HCT116 (cell line): ENCODE measurements around the gene GIGYF1. TPM values are rescaled to one million over a fixed set of nuclear protein-coding genes. Genes with fewer than 3 reads are reported as not detected.

Source experiments
- ATAC-seq: fragments of 200-7000 bp; cut with Tn5 transposase; 2 replicates; pipeline ENCODE4 v1.9.1; 2020; ENCODE audit warnings: mild to moderate bottlenecking, moderate library complexity
- BruUV-seq: library from RNA; stranded (reverse); fragments of 400-500 nt; replicated peaks from 2 replicates; lab custom pipeline; 2021; lab: Mats Ljungman, UMichigan
- CTCF ChIA-PET: fragments of 300-600 bp; sonication (Branson Sonifier 250); formaldehyde crosslinking; loops from one replicate; lab custom pipeline; 2021; ENCODE audit warnings: antibody characterized with exemption; lab: Charles Lee
- POLR2A ChIA-PET: fragments of 300-600, 350-600 bp; sonication (Branson Sonifier 250); formaldehyde crosslinking; loops from one replicate; lab custom pipeline; 2021; ENCODE audit warnings: antibody characterized with exemption; lab: Charles Lee
- RAD21 ChIA-PET, 2 experiments: fragments of 300-600 bp; sonication (Branson Sonifier 250); formaldehyde crosslinking; loops; one replicate each; lab custom pipeline; 2023; ENCODE audit warnings: low total read pairs in 2 of 2; ENCODE audit not compliant: uncharacterized antibody in 2 of 2, unreplicated experiment in 2 of 2, low non-redundant PET in 1 of 2; lab: Charles Lee
- DNase-seq: peaks from one replicate; pipeline ENCODE4 v3.0.0-alpha.2; 2010; ENCODE audit warnings: low read depth, low spot score
- H2AFZ ChIP-seq: fragments of 200-600 bp; shearing (Covaris generic), sonication (generic); 2 replicates; pipeline ENCODE4 v1.6.1; 2017; ENCODE audit warnings: low read depth, mixed run types, mixed read lengths, antibody characterized with exemption, low read length; ENCODE audit not compliant: poor library complexity, severe bottlenecking
- H3K27ac ChIP-seq: 2 replicates; pipeline ENCODE4 v1.5.1; 2012; ENCODE audit warnings: low read depth, low read length
- H3K27me3 ChIP-seq: fragments of 200-600 bp; sonication (generic); 2 replicates; pipeline ENCODE4 v1.6.1; 2016; ENCODE audit warnings: mixed run types, low read length, mixed read lengths; ENCODE audit not compliant: insufficient read depth
- H3K36me3 ChIP-seq, 2 experiments: fragments of 200-500 bp in 1 of 2; fragments of 200-600 bp in 1 of 2; sonication (Bioruptor generic) in 1 of 2; sonication (generic) in 1 of 2; 2 replicates each; pipeline versions ENCODE4 v1.5.1 to v1.6.1; 2014 to 2016; ENCODE audit warnings: low read length in 2 of 2, inconsistent platforms in 1 of 2, mixed read lengths in 1 of 2, mixed run types in 1 of 2; ENCODE audit not compliant: insufficient read depth in 2 of 2, control insufficient read depth in 1 of 2
- H3K4me1 ChIP-seq, 2 experiments: fragments of 200-600 bp in 1 of 2; sonication (generic) in 1 of 2; 2 replicates each; pipeline versions ENCODE4 v1.5.1 to v1.6.1; 2012 to 2017; ENCODE audit warnings: low read length in 2 of 2, inconsistent platforms in 1 of 2, mild to moderate bottlenecking in 1 of 2, mixed read lengths in 1 of 2, mixed run types in 1 of 2, moderate library complexity in 1 of 2; ENCODE audit not compliant: insufficient read depth in 2 of 2, control insufficient read depth in 1 of 2
- H3K4me2 ChIP-seq: fragments of 200-600 bp; sonication (generic); 2 replicates; pipeline ENCODE4 v1.6.1; 2017; ENCODE audit warnings: mixed run types, low read length, mixed read lengths
- H3K4me3 ChIP-seq, 2 experiments: fragments of 200-600 bp in 1 of 2; sonication (generic) in 1 of 2; replicated peaks in 1 of 2; 2 replicates each; pipeline ENCODE4 v1.5.1; 2011 to 2016; ENCODE audit warnings: low read length in 2 of 2, control low read depth in 1 of 2, low read depth in 1 of 2, mild to moderate bottlenecking in 1 of 2, mixed read lengths in 1 of 2, mixed run types in 1 of 2
- H3K79me2 ChIP-seq: fragments of 200-600 bp; sonication (generic); 2 replicates; pipeline ENCODE4 v1.6.1; 2017; ENCODE audit warnings: mild to moderate bottlenecking, mixed run types, low read length, moderate library complexity, mixed read lengths; ENCODE audit not compliant: insufficient read depth
- H3K9ac ChIP-seq: fragments of 200-600 bp; sonication (generic); 2 replicates; pipeline ENCODE4 v1.6.1; 2016; ENCODE audit warnings: low read length, mixed read lengths
- H3K9me2 ChIP-seq: fragments of 200-600 bp; sonication (generic), shearing (Covaris generic); 2 replicates; pipeline ENCODE4 v1.6.1; 2017; ENCODE audit warnings: mixed run types, mild to moderate bottlenecking, moderate library complexity; ENCODE audit not compliant: insufficient read depth
- H3K9me3 ChIP-seq, 2 experiments: fragments of 200-500 bp in 1 of 2; fragments of 200-600 bp in 1 of 2; sonication (Bioruptor generic) in 1 of 2; sonication (generic) in 1 of 2; 2 replicates each; pipeline ENCODE4 v1.6.1; 2014 to 2017; ENCODE audit warnings: low read length in 2 of 2, mixed read lengths in 2 of 2, inconsistent platforms in 1 of 2, low read depth in 1 of 2, mild to moderate bottlenecking in 1 of 2, mixed run types in 1 of 2, moderate library complexity in 1 of 2; ENCODE audit not compliant: control insufficient read depth in 1 of 2, insufficient read depth in 1 of 2
- H4K20me1 ChIP-seq: fragments of 200-600 bp; sonication (generic), shearing (Covaris generic); 2 replicates; pipeline ENCODE4 v1.6.1; 2017; ENCODE audit warnings: mixed run types, mild to moderate bottlenecking, moderate library complexity; ENCODE audit not compliant: insufficient read depth
- CBX3 ChIP-seq: IDR thresholded peaks from 2 replicates; pipeline ENCODE4 v1.6.1; 2012; ENCODE audit warnings: low read depth
- POLR2AphosphoS5 ChIP-seq: IDR thresholded peaks from 2 replicates; pipeline ENCODE4 v1.6.1; 2011; ENCODE audit warnings: mild to moderate bottlenecking, low read depth, low read length, moderate library complexity
- RAD21 ChIP-seq: IDR thresholded peaks from 2 replicates; pipeline ENCODE4 v1.6.1; 2012; ENCODE audit warnings: low read depth, mild to moderate bottlenecking
- SP1 ChIP-seq: IDR thresholded peaks from 2 replicates; pipeline ENCODE4 v1.6.1; 2012; ENCODE audit warnings: low read depth
- YY1 ChIP-seq: IDR thresholded peaks from 2 replicates; pipeline ENCODE4 v1.6.1; 2011; ENCODE audit warnings: low read length, low read depth, moderate library complexity, mild to moderate bottlenecking; ENCODE audit not compliant: insufficient replicate concordance; ENCODE audit errors: extremely low read depth
- intact Hi-C: fragments of 100-400 bp; cut with micrococcal nuclease; formaldehyde crosslinking; loops from 2 replicates; pipeline ENCODE4 v1.10.0; 2022
- total RNA-seq: library from RNA; stranded (reverse); gene quantifications from one replicate; pipeline ENCODE4 v1.2.1, GENCODE V29; 2021; ENCODE audit not compliant: unreplicated experiment
- TF ChIP-seq, protein P1 (sequence below), 3 experiments: fragments of 200-600 bp in 1 of 3; sonication (generic) in 1 of 3; IDR thresholded peaks in 2 of 3; conservative IDR thresholded peaks in 1 of 3; 2 replicates each; pipeline ENCODE4 v1.5.1; 2012 to 2017; ENCODE audit warnings: low read depth in 2 of 3, low read length in 2 of 3, antibody characterized with exemption in 1 of 3, borderline replicate concordance in 1 of 3, control low read depth in 1 of 3, mild to moderate bottlenecking in 1 of 3, mixed read lengths in 1 of 3, mixed run types in 1 of 3, moderate library complexity in 1 of 3; ENCODE audit not compliant: insufficient read depth in 1 of 3

Gene GIGYF1
- total RNA-seq, 1 experiment from 2014 or later, result 59.7 TPM

DNA sequence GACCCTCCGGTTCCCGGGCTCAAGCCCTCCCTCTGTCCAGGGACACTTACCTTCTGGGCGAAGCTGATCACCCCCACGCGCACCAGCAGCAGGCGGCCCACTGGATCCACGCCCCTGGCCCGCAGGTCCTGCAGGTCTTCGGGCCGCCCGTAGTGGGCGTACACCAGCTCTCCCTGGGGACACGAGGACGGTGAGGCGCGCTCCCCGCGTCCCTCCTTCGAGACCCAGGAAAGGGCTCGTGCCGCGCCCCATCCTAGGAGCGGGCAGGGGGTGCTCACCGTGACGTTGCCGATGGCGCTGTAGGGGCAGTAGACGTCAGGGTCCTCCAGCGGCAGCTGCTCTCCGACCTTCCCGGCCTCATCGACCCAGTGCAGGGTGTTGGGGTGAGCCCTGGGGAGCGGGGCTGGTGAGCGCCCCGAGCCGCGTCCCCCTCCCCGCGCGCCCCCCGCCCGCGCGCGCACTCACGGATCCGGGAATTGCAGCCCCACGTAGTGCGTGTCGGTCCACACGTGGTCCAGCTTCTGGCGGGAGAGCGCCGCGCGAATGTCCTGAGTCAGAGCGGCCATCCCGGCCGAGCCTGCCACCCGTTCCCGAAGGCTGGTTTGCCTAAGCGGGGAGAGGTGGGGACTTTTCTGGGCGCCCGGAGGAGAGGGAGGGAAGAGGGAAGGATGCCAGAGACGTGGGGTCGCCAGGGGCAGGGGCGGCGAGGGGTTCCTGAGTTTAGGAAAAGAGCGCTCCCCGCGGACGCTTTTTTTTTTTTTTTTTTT is 60.9 kb downstream of the GIGYF1 start:
- H3K9me3 ChIP-seq, result no peaks in the 10 kb centered on the region
- RAD21 ChIA-PET, result interaction anchor here (0.6 to 1.0 kb wide), 5 partner anchors 21 to 194 kb away, joined by 3 to 7 read pairs (median 4); partner anchors contain the start of genes EPHB4 (in 1 of the 2) and MOSPD3 (in 1 of the 2)
- no peaks in the 10 kb centered on the region for H3K27me3 ChIP-seq
- TSS peak; percentile 70 for BruUV-seq
- ATAC-seq (peak; percentile 76), DNase-seq (no peak)
- peak overlapping the region; percentile 78 for H2AFZ ChIP-seq
- H3K36me3 ChIP-seq, result no peaks in the 10 kb centered on the region
- POLR2A ChIA-PET, result interaction anchor here (0.7 to 1.2 kb wide), 7 partner anchors 15 to 73 kb away, joined by 3 to 5 read pairs (median 4); partner anchors contain the start of gene POP7
- H3K4me1 ChIP-seq, result peaks cover 6 to 28% of the 10 kb centered on the region in 2 experiments; a peak in 3 of 4 replicates
- peak overlapping the region; percentile 82 for H3K9ac ChIP-seq
- peak overlapping the region; percentile 67 for H3K27ac ChIP-seq
- H3K4me2 ChIP-seq, result peak overlapping the region; percentile 97
- TF ChIP-seq SP1 (no peak), POLR2AphosphoS5 (peak; percentile 59; the same call in 1 of the 2 replicates), RAD21 (no peak), YY1 (peak; percentile 5), CBX3 (no peak)
- TF ChIP-seq, protein P1, sequence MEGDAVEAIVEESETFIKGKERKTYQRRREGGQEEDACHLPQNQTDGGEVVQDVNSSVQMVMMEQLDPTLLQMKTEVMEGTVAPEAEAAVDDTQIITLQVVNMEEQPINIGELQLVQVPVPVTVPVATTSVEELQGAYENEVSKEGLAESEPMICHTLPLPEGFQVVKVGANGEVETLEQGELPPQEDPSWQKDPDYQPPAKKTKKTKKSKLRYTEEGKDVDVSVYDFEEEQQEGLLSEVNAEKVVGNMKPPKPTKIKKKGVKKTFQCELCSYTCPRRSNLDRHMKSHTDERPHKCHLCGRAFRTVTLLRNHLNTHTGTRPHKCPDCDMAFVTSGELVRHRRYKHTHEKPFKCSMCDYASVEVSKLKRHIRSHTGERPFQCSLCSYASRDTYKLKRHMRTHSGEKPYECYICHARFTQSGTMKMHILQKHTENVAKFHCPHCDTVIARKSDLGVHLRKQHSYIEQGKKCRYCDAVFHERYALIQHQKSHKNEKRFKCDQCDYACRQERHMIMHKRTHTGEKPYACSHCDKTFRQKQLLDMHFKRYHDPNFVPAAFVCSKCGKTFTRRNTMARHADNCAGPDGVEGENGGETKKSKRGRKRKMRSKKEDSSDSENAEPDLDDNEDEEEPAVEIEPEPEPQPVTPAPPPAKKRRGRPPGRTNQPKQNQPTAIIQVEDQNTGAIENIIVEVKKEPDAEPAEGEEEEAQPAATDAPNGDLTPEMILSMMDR (IDR thresholded peaks at IDR 0.05 in 2 of 3, conservative IDR thresholded peaks at IDR 0.05 in 1 of 3; ENCODE audit: borderline replicate concordance in 1 of 3, insufficient read depth in 1 of 3, low read depth in 2 of 3, low read length in 2 of 3), result peak in 2 of 3 experiments; percentile 36 to 57; a peak in 3 of 6 replicates
- intact Hi-C loops, result loop anchor here (2.0 to 5.0 kb wide), 2 partner anchors 40 to 59 kb away; partner anchors contain the start of genes GIGYF1 and GNB2
- H4K20me1 ChIP-seq, result no peaks in the 10 kb centered on the region
- peak overlapping the region; percentile 54 to 67 for H3K4me3 ChIP-seq
- no peaks in the 10 kb centered on the region for H3K79me2 ChIP-seq
- CTCF ChIA-PET, result interaction anchor here (0.7 to 2.9 kb wide), 18 partner anchors 9 to 245 kb away, joined by 3 to 18 read pairs (median 5); partner anchors contain the start of genes FBXO24, GNB2, MOSPD3 and POP7
- H3K9me2 ChIP-seq, result no peaks in the 10 kb centered on the region
